ENCODE data around the gene NABP2.

The NABP2 gene

GRCh38 chr12:56224102-56224701, at the start of gene NABP2:
Gene NABP2, plus strand, starts transcription at chr12:56224342. Its CDS starts 515 bp downstream, at chr12:56224857.
- peak; percentile 95 to 98 for DNase-seq

GRCh38 chr12:56178347-56178746, 45.8 kb upstream of the NABP2 start:
- DNase-seq = no peak

GRCh38 chr12:56186957-56187356, 37.2 kb upstream of the NABP2 start:
- no peak for DNase-seq

- no peak for DNase-seq
These were observed 35.9 kb upstream of the NABP2 start for GRCh38 chr12:56188131-56188777.

- DNase-seq = no peak
These were observed 35.4 kb upstream of the NABP2 start for GRCh38 chr12:56188778-56189098.

- peak; percentile 65 to 82 for DNase-seq
These were observed 34.8 kb upstream of the NABP2 start, which contains the start of gene SMARCC2 for GRCh38 chr12:56189099-56189917. Gene SMARCC2, minus strand, starts transcription at chr12:56189483. Its CDS starts 22 bp downstream, at chr12:56189461.

- DNase-seq = peak; percentile 66 to 69
These were observed 34.0 kb upstream of the NABP2 start for GRCh38 chr12:56189918-56190694.

GRCh38 chr12:56190695-56191155, 33.4 kb upstream of the NABP2 start:
- no peak for DNase-seq

- DNase-seq = no peak
These were observed 31.6 kb upstream of the NABP2 start for GRCh38 chr12:56192582-56192981.

GRCh38 chr12:56193025-56193578, 31.0 kb upstream of the NABP2 start:
- DNase-seq = peak; percentile 56 to 85

- DNase-seq = peak in 1 of 2 experiments; percentile 72
These were observed 27.2 kb upstream of the NABP2 start for GRCh38 chr12:56196818-56197550.

- DNase-seq = no peak
These were observed 26.1 kb upstream of the NABP2 start for GRCh38 chr12:56197921-56198635.

GRCh38 chr12:56198836-56199235, 25.3 kb upstream of the NABP2 start:
- DNase-seq = no peak

GRCh38 chr12:56202366-56202765, 21.8 kb upstream of the NABP2 start:
- no peak for DNase-seq

- DNase-seq = no peak
These were observed 21.3 kb upstream of the NABP2 start for GRCh38 chr12:56202838-56203237.

GRCh38 chr12:56204275-56204674, 19.9 kb upstream of the NABP2 start:
- no peak for DNase-seq

- peak in 1 of 2 experiments; percentile 24 for DNase-seq
These were observed 18.7 kb upstream of the NABP2 start for GRCh38 chr12:56205445-56205844.

GRCh38 chr12:56206452-56207166, 17.5 kb upstream of the NABP2 start:
- peak in 1 of 2 experiments; percentile 27 for DNase-seq

GRCh38 chr12:56208006-56208405, 16.1 kb upstream of the NABP2 start:
- no peak for DNase-seq

GRCh38 chr12:56212361-56212760, 11.8 kb upstream of the NABP2 start:
- DNase-seq = no peak

All from SW 1271 (cell line).